IPS-NIHi11 (cell line): ENCODE data around the gene CCDC85C.

Experiments used
- DNase-seq: peaks from one replicate; pipeline ENCODE4 v3.0.0; 2012; ENCODE audit warnings: mixed read lengths, low spot score

CCDC85C gene

DNA sequence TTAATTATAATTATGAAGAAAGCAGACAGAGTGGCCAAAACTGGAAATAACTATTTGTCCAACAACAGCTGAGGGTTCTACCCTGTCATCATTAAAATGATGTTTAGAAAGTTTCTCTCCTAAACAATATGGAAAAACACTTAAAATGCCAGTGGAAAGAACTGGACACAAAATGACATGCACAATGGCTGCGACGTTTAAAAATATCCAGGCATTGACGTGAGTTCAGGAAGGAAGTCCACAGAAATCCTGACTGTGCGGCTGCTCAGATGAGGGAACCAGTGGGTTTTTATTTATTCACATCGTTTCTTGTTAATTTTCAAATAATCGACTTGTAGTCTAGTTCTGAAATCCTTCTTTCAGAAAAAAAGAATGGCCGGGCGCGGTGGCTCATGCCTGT is 64.5 kb downstream of the CCDC85C start:
- no peak for DNase-seq

DNA sequence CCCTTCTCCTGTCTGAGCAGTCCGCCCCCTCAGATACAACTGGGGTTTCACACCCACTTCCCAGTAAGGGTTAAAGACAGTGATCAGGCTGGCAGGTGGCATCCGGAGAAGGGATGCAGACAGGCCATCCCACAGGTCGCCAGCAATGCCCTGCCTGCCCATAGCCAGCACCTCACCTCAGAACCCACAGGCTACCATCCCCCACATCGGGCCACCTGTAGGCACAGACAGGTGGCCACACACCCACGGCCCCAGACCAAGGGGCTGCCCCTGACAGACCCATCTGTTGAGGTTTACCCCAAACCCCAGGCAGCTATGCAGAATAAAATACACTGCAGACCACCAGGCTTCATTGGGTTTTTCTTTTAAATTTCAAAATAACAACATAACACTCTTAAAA is 65.3 kb downstream of the CCDC85C start:
- no peak for DNase-seq

GRCh38 chr14:99538275-99538674 is 65.7 kb downstream of the CCDC85C start:
- DNase-seq = peak; percentile 58

DNA sequence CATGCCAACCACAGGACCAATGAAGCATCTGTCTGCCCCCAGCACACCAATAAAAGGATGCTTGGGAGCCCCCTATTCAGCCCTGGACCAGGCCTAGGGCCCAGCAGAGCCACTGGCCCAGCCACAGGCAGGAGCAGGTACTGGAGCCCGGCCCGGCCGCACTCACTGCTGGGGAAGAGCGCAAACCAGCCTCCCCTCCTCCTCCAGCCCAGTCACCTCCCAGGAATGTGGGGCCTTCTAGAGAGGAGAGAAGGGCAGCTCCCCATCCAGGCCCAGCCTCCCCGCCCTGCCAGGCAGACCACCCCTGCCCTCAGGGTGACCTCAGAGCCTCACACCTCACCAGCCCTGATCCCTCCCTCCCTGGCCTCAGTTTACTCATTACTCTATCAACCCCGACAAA is 66.6 kb downstream of the CCDC85C start:
- peak; percentile 67 for DNase-seq

GRCh38 chr14:99535908-99536778 is 67.9 kb downstream of the CCDC85C start:
- no peak for DNase-seq

DNA sequence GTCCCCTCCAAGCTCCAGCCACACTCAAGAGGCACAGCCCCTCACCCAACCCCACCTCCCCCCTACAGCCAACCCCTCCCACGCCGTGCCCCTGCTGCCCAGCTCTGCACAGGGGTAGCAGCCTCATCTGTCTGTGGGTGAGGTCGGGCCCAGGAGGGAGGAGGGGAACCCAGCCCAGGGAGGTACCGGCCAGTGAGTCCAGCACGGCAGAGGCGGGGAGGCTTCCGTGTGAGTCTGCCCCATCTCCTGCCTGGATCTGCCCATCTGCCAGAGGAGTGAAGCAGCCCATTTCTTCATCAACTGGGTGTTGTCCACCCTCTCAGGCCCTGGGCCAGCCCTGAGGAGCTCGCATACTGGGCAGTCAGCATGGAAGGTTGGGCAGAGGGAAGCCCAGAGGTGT is 68.6 kb downstream of the CCDC85C start:
- no peak for DNase-seq

GRCh38 chr14:99534863-99535262 is 69.1 kb downstream of the CCDC85C start:
- DNase-seq = no peak

DNA sequence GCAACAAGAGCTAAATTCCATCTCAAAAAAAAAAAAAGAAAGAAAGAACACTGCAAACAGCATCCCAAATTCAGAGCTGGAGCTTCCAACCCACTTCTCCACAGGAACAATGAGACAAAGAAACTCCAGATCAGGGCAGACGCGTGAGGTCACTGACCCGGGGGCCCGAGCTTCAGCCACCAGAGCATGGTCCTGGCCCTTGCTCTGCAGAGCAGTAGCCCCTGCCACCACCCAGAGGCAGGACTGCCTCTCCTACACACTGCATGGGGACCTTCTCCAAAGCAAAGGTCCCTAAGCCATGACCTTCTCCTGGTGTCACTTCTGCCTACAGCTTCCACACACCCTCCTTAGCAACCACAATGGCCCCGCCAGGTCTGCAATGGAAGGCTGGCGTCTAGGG is 69.7 kb downstream of the CCDC85C start:
- DNase-seq = no peak

GRCh38 chr14:99532310-99532709 is 71.7 kb downstream of the CCDC85C start:
- DNase-seq = no peak

DNA sequence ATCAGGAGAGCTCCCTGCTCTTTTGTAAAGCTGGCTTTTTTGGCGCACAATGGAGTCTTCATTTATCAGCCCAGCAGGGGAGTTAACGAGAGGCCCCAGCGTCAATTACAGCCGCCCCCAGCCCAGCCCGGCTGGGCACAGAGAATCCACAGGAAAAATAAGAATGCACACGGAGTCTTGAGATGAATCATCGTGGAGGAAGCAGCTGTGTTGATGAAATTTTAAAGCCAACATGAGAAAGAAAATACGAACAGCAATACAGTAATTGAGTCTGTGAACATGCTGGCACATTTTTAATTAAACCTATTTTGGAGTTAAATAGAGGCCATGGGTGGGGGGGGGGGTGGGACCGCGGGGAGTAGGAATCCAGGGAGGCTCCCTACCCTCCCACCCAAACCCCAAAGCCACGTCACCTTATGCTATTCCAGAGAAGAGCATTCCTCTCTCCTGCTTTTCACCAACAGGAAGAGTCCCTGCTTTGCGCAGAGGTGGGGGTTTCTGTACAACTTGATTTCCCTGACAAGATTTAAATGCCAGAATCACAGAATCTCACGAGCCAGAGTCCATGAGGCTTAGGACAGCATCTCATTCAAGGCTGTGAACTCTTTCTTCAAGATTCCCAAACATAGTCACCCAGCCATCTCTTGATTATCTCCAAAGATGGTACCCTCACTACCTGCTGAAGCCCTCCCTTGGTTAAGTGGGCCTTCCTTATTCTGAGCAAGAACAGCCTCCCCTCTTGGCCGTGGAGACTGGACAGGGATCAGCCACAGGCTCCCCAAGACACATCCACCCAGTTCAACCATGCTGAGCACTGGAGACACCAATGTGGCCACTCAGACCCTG is 72.5 kb downstream of the CCDC85C start:
- DNase-seq = peak; percentile 49

DNA sequence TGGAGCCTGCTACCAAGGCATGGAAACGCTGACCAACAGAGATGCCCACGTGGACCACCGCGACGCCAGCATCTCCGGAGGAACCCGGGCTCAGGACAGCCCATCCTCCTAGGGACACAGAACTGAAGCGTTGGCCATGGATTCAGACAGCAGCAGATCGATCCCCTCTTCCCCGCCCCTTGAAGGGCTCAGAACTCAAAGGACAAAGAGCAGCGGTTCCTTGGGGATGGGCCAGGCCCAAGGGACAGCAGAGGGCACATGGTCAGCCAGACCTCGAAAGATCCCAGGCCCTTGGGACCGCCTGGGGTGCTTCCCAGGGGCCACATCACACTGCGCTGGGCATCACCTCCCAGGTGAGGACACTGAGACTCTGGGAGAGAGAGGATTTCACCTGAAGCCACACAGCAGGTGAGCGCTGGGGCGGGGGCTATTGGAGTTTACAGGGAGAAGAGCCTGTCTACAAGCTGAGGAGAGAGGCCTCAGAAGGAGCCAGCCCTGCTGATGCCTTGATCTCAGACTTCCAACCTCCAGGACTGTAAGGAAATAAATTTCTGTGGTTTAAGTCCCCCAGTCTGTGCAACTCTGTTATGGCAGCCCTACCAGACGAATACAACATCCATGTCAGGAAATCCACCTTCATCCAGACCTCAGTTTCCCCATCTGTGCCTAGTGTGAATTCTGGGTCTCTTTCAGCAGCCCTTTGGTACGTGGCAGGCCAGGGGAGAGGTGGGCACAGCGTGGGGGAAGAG is 73.4 kb downstream of the CCDC85C start:
- no peak for DNase-seq

GRCh38 chr14:99529899-99530298 is 74.1 kb downstream of the CCDC85C start:
- DNase-seq = no peak

DNA sequence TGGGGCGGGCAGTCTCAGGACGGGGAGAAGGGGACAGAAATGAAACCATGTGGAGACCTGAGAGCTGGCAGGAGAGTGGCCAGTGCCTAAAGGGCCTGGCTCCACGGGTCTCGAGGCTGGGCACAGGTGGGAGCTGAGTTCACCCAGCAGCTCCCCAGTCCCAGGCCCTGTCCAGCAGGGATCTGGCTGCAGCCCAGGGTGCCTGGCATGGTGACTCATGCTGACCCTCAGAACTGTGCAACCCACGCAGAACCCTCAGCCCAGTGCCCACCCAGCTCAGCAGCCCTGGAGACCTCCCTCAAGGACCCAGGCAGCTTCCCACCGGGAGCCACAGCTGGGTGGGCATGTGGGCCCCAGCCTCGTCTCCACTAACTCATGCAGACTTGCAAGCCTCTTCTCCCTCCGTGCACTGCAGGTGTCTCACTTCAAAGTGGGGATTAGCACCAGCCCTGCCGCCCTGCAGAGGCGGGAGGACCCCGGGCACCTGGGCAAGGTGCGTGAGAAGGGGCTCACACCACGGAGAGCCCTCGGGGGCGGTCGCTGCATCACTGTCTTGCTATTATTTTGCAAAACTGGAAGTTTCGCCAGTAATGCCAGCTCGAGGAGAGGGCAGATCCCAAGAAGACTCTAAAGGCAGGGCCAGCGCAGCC is 76.5 kb downstream of the CCDC85C start:
- DNase-seq = no peak

DNA sequence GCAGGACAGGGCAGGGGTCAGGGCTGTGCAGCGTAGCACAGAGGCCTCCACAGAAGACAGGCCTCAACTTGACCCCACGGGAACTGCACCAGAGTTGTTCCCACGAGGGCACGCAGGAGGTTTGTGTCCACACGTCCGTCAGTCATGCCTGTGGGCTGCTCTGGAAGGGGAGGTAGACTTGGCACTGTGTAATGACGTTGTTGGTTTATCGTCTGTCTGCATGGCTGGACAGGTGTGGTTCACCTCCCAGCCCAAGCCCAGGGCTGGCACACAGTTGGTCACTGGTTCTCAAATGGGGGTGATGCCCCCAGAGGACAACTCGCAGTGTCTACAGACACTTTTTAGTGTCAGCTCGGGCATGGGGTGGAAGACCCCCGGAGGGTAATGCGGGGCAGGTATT is 77.0 kb downstream of the CCDC85C start:
- no peak for DNase-seq

GRCh38 chr14:99525699-99526080 is 78.3 kb downstream of the CCDC85C start:
- no peak for DNase-seq

GRCh38 chr14:99524804-99525698 is 79.0 kb downstream of the CCDC85C start:
- peak; percentile 64 for DNase-seq

DNA sequence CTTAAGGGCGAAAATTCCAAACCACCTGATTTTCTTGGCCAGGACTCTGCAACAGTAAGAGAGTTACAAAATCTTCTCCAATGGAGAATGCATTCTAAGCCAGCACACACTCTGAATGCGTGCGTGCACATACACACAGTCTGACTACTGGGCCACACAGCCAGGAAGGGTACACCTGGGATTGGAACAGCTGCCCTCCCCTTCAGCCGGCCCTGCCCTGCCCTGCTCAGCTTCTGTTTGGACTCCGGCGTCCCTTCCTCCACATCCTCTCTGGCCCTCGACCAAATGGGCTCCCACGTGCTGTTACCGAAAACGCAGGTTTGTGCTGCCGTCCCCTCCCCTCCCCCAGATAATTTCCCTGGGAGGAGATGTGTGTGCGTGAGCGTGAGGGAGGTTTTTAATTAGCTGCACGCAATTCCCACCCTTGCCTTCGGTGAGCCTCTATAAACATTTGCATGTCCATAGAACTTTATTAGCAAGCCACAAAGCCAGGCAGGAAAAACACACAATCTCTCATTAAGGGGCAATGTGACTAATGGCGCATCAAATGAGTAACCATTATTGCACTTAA is 79.8 kb downstream of the CCDC85C start:
- DNase-seq = no peak

GRCh38 chr14:99523704-99524055 is 80.3 kb downstream of the CCDC85C start:
- no peak for DNase-seq

DNA sequence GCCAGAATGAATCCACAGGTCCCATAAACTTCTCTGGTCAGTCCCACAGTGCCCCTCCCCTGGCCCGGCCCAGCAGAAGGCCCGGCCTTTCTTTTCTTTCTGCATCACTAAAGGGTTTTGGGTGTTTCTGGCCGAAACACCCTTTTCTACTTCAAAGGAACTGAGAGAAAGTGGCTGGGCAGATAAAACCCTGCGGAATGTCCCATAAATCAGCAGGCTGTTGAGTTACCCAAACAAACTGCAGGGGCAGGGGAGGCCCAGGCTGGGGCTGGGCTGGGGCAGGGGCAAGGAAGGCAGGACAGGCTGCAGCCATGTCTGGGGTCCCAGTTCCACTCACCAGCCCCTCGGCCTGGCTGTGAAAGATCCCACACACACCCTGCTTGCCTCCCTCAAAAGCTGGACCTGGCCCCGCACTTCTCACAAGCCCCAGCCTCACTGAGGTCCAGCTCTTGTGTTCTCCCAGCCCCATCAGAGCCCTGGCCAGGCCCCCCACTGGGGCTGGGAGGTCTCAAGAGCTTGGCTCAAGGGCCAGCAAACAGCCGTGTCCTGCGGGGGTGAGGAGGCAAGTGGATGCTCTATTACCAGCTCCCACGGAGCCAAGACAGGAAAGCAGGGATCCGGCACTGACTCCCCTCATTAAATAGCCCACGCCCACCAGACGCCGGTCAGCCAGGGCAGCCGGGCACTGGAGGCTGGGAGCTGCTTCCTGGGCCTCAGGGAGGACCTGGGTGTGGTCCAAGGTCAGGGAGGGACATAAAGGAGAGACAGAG is 80.9 kb downstream of the CCDC85C start:
- no peak for DNase-seq

DNA sequence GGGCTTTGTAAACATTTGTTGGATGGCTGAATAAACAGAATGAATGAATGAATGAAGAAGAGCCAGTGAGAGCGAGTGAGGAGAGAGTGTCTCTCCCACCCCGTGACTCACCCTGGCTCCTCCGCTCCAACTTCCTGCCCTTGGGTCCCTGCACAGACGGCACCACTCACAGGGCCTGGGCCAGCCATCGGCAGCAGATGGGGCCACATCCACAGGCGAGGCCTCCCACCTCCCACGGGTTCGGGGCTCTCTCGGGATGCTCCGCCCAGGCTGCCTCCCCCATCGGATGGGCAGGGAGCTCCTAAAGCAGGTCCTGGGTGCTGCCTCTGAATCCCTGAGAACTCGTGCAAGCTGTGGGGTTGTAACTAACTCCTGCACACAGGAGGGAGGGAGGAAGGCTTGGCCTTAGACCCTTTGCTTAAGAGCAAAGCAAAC is 81.5 kb downstream of the CCDC85C start:
- DNase-seq = no peak
